ENCODE measurements around the gene DCAKD.

Gene DCAKD

GRCh38 chr17:45051060-45051719 lies at the start of gene DCAKD:
Gene DCAKD (minus strand): TSS chr17:45051632. CDS start chr17:45034885, 16,747 bp downstream.
- peak; percentile 82 for DNase-seq (ENCODE audit: low spot score)

GRCh38 chr17:45098869-45099616 lies 47.6 kb upstream of the DCAKD start:
- DNase-seq (ENCODE audit: low spot score): peak; percentile 87

- no peak for DNase-seq (ENCODE audit: low spot score)
These were observed 46.8 kb upstream of the DCAKD start for GRCh38 chr17:45098081-45098868.

GRCh38 chr17:45096926-45097325 lies 45.5 kb upstream of the DCAKD start:
- no peak for DNase-seq (ENCODE audit: low spot score)

- DNase-seq (ENCODE audit: low spot score): peak; percentile 47
These were observed 44.7 kb upstream of the DCAKD start for GRCh38 chr17:45096141-45096540.

- DNase-seq (ENCODE audit: low spot score): no peak
These were observed 42.1 kb upstream of the DCAKD start for GRCh38 chr17:45093444-45094110.

GRCh38 chr17:45092911-45093430 lies 41.5 kb upstream of the DCAKD start:
- DNase-seq (ENCODE audit: low spot score): peak; percentile 92

- no peak for DNase-seq (ENCODE audit: low spot score)
These were observed 40.5 kb upstream of the DCAKD start for GRCh38 chr17:45091778-45092425.

- no peak for DNase-seq (ENCODE audit: low spot score)
These were observed 39.3 kb upstream of the DCAKD start for GRCh38 chr17:45090711-45091110.

- DNase-seq (ENCODE audit: low spot score): no peak
These were observed 37.3 kb upstream of the DCAKD start for GRCh38 chr17:45088741-45089140.

- no peak for DNase-seq (ENCODE audit: low spot score)
These were observed 36.5 kb upstream of the DCAKD start for GRCh38 chr17:45087978-45088377.

GRCh38 chr17:45087504-45087975 lies 36.1 kb upstream of the DCAKD start:
- no peak for DNase-seq (ENCODE audit: low spot score)

- no peak for DNase-seq (ENCODE audit: low spot score)
These were observed 35.6 kb upstream of the DCAKD start for GRCh38 chr17:45086865-45087503.

GRCh38 chr17:45086391-45086790 lies 35.0 kb upstream of the DCAKD start:
- no peak for DNase-seq (ENCODE audit: low spot score)

GRCh38 chr17:45081047-45081703 lies 29.7 kb upstream of the DCAKD start:
- DNase-seq (ENCODE audit: low spot score): no peak

- no peak for DNase-seq (ENCODE audit: low spot score)
These were observed 26.2 kb upstream of the DCAKD start for GRCh38 chr17:45077643-45078042.

- DNase-seq (ENCODE audit: low spot score): no peak
These were observed 22.1 kb upstream of the DCAKD start for GRCh38 chr17:45073414-45074070.

- DNase-seq (ENCODE audit: low spot score): no peak
These were observed 19.4 kb upstream of the DCAKD start for GRCh38 chr17:45070809-45071208.

- DNase-seq (ENCODE audit: low spot score): no peak
These were observed 18.6 kb upstream of the DCAKD start for GRCh38 chr17:45070001-45070400.

- no peak for DNase-seq (ENCODE audit: low spot score)
These were observed 16.2 kb upstream of the DCAKD start for GRCh38 chr17:45067637-45068036.
